Upper lobe of left lung (tissue), 4 donors: ENCODE measurements around the gene SPATA33.

ENCODE experiments used
- CTCF ChIP-seq, 6 experiments: fragments of 450-650 bp in 4 of 6; fragments of 200-600 bp in 2 of 6; sonication (generic) in 2 of 6; IDR thresholded peaks; one replicate each; pipeline ENCODE4 v1.5.1; 2016 to 2019; ENCODE audit warnings: antibody characterized with exemption in 6 of 6
- EP300 ChIP-seq, 4 donors: sonication (generic); formaldehyde crosslinking; IDR thresholded peaks; one replicate each; pipeline ENCODE4 v1.5.1; 2017; ENCODE audit warnings: antibody characterized with exemption in 4 of 4, control low read depth in 2 of 4
- POLR2A ChIP-seq, 4 donors: fragments of 450-650 bp; IDR thresholded peaks; one replicate each; pipeline ENCODE4 v1.5.1; 2016 to 2017; ENCODE audit warnings: antibody characterized with exemption in 4 of 4, mild to moderate bottlenecking in 2 of 4
- POLR2AphosphoS5 ChIP-seq, 2 donors: sonication (generic); formaldehyde crosslinking; IDR thresholded peaks; one replicate each; pipeline ENCODE4 v1.5.1; 2017; ENCODE audit warnings: antibody characterized with exemption in 2 of 2

- TF ChIP-seq CTCF (IDR thresholded peaks at IDR 0.05) (no peak), EP300 (IDR thresholded peaks at IDR 0.05) (no peak), POLR2AphosphoS5 (IDR thresholded peaks at IDR 0.05) (no peak), POLR2A (IDR thresholded peaks at IDR 0.05) (no peak)
Measured at GRCh38 chr16:89697161-89697615, 39.6 kb downstream of the SPATA33 start.
